GM12878 (cell line): ENCODE results near the gene GIGYF2. TPM values are rescaled to one million over a fixed set of nuclear protein-coding genes. Genes with fewer than 3 reads are reported as not detected.

ENCODE experiments used
- ATAC-seq: fragments of 200-7000 bp; cut with Tn5 transposase; 3 replicates; pipeline ENCODE4 v1.9.1; 2020; ENCODE audit warnings: mild to moderate bottlenecking, moderate library complexity
- BruUV-seq: library from RNA; stranded (reverse); fragments of 400-500 nt; replicated peaks from 2 replicates; lab custom pipeline; 2021; lab: Mats Ljungman, UMichigan
- CTCF ChIA-PET: fragments of 300-600 bp; sonication (Branson Sonifier 250); formaldehyde crosslinking; extraction: SDS; loops from one replicate; lab custom pipeline; 2021; ENCODE audit warnings: inconsistent platforms; lab: Yijun Ruan, JAX
- POLR2A ChIA-PET: fragments of 350-600 bp; formaldehyde crosslinking; extraction: SDS; loops from one replicate; lab custom pipeline; 2021; ENCODE audit warnings: inconsistent platforms; lab: Charles Lee
- RAD21 ChIA-PET: fragments of 300-600 bp; sonication (Branson Sonifier 250); formaldehyde crosslinking; loops from one replicate; lab custom pipeline; 2023; ENCODE audit warnings: antibody characterized with exemption; ENCODE audit not compliant: unreplicated experiment; lab: Charles Lee
- SMC1A ChIA-PET: fragments of 300-600 bp; sonication (Branson Sonifier 250); formaldehyde crosslinking; loops from one replicate; lab custom pipeline; 2023; ENCODE audit not compliant: unreplicated experiment, uncharacterized antibody; lab: Charles Lee
- DNase-seq: peaks from one replicate; pipeline ENCODE4 v3.0.0-alpha.2; 2011; ENCODE audit warnings: low read depth, low spot score
- FAIRE-seq: peaks from 3 replicates; lab custom pipeline; 2011; peaks lifted over from hg19 to GRCh38; lab: Jason Lieb, UNC
- H2AFZ ChIP-seq: 2 replicates; pipeline ENCODE4 v1.6.0; 2011; ENCODE audit warnings: low read depth, low read length, control low read depth; ENCODE audit not compliant: control insufficient read depth
- H3K27ac ChIP-seq: 2 replicates; pipeline ENCODE4 v1.5.1; 2011; ENCODE audit warnings: control low read depth; ENCODE audit not compliant: control insufficient read depth, insufficient read depth
- H3K27me3 ChIP-seq, 2 experiments: replicated peaks in 1 of 2; 2 replicates each; pipeline versions ENCODE4 v1.6.0 to v1.6.1; 2011; ENCODE audit warnings: low read length in 1 of 2; ENCODE audit not compliant: control insufficient read depth in 2 of 2, insufficient read depth in 2 of 2
- H3K36me3 ChIP-seq, 2 experiments: 2 replicates each; pipeline ENCODE4 v1.5.1; 2011; ENCODE audit warnings: low read length in 1 of 2; ENCODE audit not compliant: control insufficient read depth in 2 of 2, insufficient read depth in 2 of 2
- H3K4me1 ChIP-seq: 2 replicates; pipeline ENCODE4 v1.6.1; 2011; ENCODE audit warnings: mild to moderate bottlenecking, low read length, moderate library complexity, mixed read lengths; ENCODE audit not compliant: control insufficient read depth, insufficient read depth
- H3K4me2 ChIP-seq: 2 replicates; pipeline ENCODE4 v1.6.0; 2011; ENCODE audit warnings: control low read depth; ENCODE audit not compliant: control insufficient read depth, insufficient read depth
- H3K4me3 ChIP-seq: fragments of 200-600 bp; sonication (generic); 2 replicates; pipeline ENCODE4 v1.5.1; 2016
- H3K79me2 ChIP-seq: 2 replicates; pipeline ENCODE4 v1.6.0; 2011; ENCODE audit warnings: low read length; ENCODE audit not compliant: control insufficient read depth, insufficient read depth
- H3K9ac ChIP-seq: 2 replicates; pipeline ENCODE4 v1.8.0; 2011; ENCODE audit warnings: low read length, control low read depth, mixed read lengths; ENCODE audit not compliant: control insufficient read depth, insufficient read depth
- H3K9me3 ChIP-seq: replicated peaks from 3 replicates; pipeline ENCODE4 v1.5.1; 2011; ENCODE audit warnings: mild to moderate bottlenecking, low read length; ENCODE audit not compliant: control insufficient read depth, insufficient read depth
- H4K20me1 ChIP-seq: 2 replicates; pipeline ENCODE4 v1.6.0; 2011; ENCODE audit not compliant: control insufficient read depth, insufficient read depth
- MYB ChIP-seq: fragments of 150-350 bp; IDR thresholded peaks from 2 replicates; pipeline ENCODE4 v1.6.1; 2014; ENCODE audit warnings: mild to moderate bottlenecking, low read depth, low read length, borderline replicate concordance
- NFXL1 ChIP-seq: fragments of 450-650 bp; IDR thresholded peaks from 2 replicates; pipeline ENCODE4 v1.6.1; 2017; ENCODE audit warnings: antibody characterized with exemption, mild to moderate bottlenecking, borderline replicate concordance
- NFYA ChIP-seq: IDR thresholded peaks from 2 replicates; pipeline ENCODE4 v1.6.1; 2011; ENCODE audit warnings: low read depth, mild to moderate bottlenecking, low read length, improper control_type of control experiment, borderline replicate concordance
- NR2C2 ChIP-seq: IDR thresholded peaks from 2 replicates; pipeline ENCODE4 v1.6.1; 2011; ENCODE audit warnings: borderline replicate concordance, low read depth; ENCODE audit not compliant: control insufficient read depth, insufficient read length
- SMAD5 ChIP-seq: IDR thresholded peaks from 2 replicates; pipeline ENCODE4 v1.6.1; 2016; ENCODE audit warnings: antibody characterized with exemption, low read depth
- STAT1 ChIP-seq: fragments of 450-650 bp; conservative IDR thresholded peaks from 2 replicates; pipeline ENCODE4 v1.6.1; 2014; ENCODE audit warnings: antibody characterized with exemption, mild to moderate bottlenecking
- TAF1 ChIP-seq: IDR thresholded peaks from 2 replicates; pipeline ENCODE4 v1.6.1; 2011; ENCODE audit warnings: mild to moderate bottlenecking, low read depth, low read length, borderline replicate concordance
- ZNF24 ChIP-seq: fragments of 450-650 bp; IDR thresholded peaks from 2 replicates; pipeline ENCODE4 v1.6.1; 2017; ENCODE audit warnings: antibody characterized with exemption, mild to moderate bottlenecking
- ZNF274 ChIP-seq: IDR thresholded peaks from one replicate; pipeline ENCODE4 v1.8.0; 2011; ENCODE audit not compliant: insufficient read length, insufficient read depth
- WGBS: methylation state at CpG from one replicate; pipeline ENCODE4 v1.1.6; 2016; ENCODE audit warnings: low lambda C conversion rate; ENCODE audit not compliant: insufficient replicate concordance, insufficient coverage; ENCODE audit errors: missing lambda C conversion rate; 5-methylcytosine and 5-hydroxymethylcytosine counted together
- in situ Hi-C: fragments of 300-500 bp; cut with MboI; formaldehyde crosslinking; loops from 9 replicates; pipeline ENCODE4 v1.14.3; 2018; ENCODE audit warnings: mixed read lengths
- intact Hi-C: fragments of 100-400 bp; cut with micrococcal nuclease; formaldehyde crosslinking; loops from one replicate; pipeline ENCODE4 v1.14.2; 2022; ENCODE audit not compliant: unreplicated experiment
- polyA plus RNA-seq, 11 experiments: library from polyadenylated mRNA; depleted of rRNA in 4 of 11; unstranded in 6 of 11; stranded (reverse) in 5 of 11; fragments of >200 nt; fragmentation: Nextera tagmentation in 4 of 11; fragmentation: Illumina TruSeq in 1 of 11; extraction: Ambion mirVana in 4 of 11; extraction: Trizol in 1 of 11; gene quantifications; 1 replicate in 1 of 11; 2 replicates in 10 of 11; pipeline versions ENCODE4 v1.2.1 to v1.2.3, GENCODE V29; 2011 to 2016; ENCODE audit warnings: inconsistent platforms in 2 of 11, missing spikeins in 2 of 11, low read depth in 1 of 11
- total RNA-seq, 4 experiments: library from RNA; depleted of rRNA in 3 of 4; stranded (reverse); fragments of >200 nt in 3 of 4; fragmentation: Illumina TruSeq in 1 of 4; extraction: Trizol in 1 of 4; gene quantifications; 2 replicates each; pipeline versions ENCODE4 v1.2.1 to v1.2.3, GENCODE V29; 2013 to 2021
- TF ChIP-seq, protein P1 (sequence below): fragments of 150-350 bp; IDR thresholded peaks from 2 replicates; pipeline ENCODE4 v1.6.1; 2016; ENCODE audit warnings: low read depth, low read length
- TF ChIP-seq, protein P2 (sequence below): fragments of 450-650 bp; IDR thresholded peaks from 2 replicates; pipeline ENCODE4 v1.6.1; 2016; ENCODE audit warnings: mild to moderate bottlenecking

GIGYF2 gene
- total and polyA plus RNA-seq, 10 of the 15 experiments (the other 5 are each of a cell fraction or from before 2014, with no cell fraction given), result 12.2 to 47.2 (median 39.0) TPM

DNA sequence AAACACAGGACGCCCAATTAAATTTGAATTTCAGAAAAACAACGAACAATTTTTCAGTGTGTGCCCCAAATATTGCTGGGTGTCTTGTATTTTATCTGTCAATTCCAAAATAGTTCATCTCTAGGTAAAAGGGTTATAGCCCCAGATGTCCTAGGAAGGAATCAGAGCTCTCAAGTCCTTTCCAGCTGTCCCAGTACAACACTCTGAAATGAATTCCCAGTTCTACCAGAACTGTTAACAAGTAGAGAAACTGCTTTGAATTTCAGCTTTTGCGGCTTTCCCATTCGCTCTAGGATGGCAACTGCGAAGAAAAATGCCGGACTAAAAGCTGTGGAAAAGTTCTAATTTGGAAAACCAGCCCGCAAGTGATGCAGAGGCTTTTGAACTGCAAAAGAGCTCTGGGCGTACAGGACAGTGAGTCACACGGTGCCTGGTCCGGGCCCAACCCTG is 497 bp upstream of the GIGYF2 start:
- DNase-seq, result no peak
- CTCF ChIA-PET, result no interaction called here

More for the DNA sequence above, 497 bp upstream of the GIGYF2 start:
- TF ChIP-seq NFXL1 (no peak), NR2C2 (no peak), ZNF274 (no peak), STAT1 (no peak), SMAD5 (no peak), ZNF24 (no peak), NFYA (no peak), MYB (no peak), TAF1 (no peak)
- TF ChIP-seq, protein P1, sequence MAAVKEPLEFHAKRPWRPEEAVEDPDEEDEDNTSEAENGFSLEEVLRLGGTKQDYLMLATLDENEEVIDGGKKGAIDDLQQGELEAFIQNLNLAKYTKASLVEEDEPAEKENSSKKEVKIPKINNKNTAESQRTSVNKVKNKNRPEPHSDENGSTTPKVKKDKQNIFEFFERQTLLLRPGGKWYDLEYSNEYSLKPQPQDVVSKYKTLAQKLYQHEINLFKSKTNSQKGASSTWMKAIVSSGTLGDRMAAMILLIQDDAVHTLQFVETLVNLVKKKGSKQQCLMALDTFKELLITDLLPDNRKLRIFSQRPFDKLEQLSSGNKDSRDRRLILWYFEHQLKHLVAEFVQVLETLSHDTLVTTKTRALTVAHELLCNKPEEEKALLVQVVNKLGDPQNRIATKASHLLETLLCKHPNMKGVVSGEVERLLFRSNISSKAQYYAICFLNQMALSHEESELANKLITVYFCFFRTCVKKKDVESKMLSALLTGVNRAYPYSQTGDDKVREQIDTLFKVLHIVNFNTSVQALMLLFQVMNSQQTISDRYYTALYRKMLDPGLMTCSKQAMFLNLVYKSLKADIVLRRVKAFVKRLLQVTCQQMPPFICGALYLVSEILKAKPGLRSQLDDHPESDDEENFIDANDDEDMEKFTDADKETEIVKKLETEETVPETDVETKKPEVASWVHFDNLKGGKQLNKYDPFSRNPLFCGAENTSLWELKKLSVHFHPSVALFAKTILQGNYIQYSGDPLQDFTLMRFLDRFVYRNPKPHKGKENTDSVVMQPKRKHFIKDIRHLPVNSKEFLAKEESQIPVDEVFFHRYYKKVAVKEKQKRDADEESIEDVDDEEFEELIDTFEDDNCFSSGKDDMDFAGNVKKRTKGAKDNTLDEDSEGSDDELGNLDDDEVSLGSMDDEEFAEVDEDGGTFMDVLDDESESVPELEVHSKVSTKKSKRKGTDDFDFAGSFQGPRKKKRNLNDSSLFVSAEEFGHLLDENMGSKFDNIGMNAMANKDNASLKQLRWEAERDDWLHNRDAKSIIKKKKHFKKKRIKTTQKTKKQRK, result no peak
- TF ChIP-seq, protein P2, sequence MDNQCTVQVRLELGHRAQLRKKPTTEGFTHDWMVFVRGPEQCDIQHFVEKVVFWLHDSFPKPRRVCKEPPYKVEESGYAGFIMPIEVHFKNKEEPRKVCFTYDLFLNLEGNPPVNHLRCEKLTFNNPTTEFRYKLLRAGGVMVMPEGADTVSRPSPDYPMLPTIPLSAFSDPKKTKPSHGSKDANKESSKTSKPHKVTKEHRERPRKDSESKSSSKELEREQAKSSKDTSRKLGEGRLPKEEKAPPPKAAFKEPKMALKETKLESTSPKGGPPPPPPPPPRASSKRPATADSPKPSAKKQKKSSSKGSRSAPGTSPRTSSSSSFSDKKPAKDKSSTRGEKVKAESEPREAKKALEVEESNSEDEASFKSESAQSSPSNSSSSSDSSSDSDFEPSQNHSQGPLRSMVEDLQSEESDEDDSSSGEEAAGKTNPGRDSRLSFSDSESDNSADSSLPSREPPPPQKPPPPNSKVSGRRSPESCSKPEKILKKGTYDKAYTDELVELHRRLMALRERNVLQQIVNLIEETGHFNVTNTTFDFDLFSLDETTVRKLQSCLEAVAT, result no peak
- intact Hi-C loops, result no loop called here
- Histone ChIP-seq H3K4me3 (peak overlapping the region; percentile 50; the same call in 1 of the 2 replicates), H4K20me1 (no peaks in the 10 kb centered on the region), H3K9ac (0 out of 2 replicates have a peak overlapping the region, but pooled peaks have one; percentile 7), H3K4me2 (peak overlapping the region; percentile 77), H2AFZ (peak overlapping the region; percentile 94), H3K4me1 (peaks cover 4% of the 10 kb centered on the region; the same call in 1 of the 2 replicates), H3K27me3 (no peaks in the 10 kb centered on the region), H3K9me3 (no peaks in the 10 kb centered on the region), H3K27ac (no peak overlapping the region), H3K36me3 (no peaks in the 10 kb centered on the region), H3K79me2 (peaks cover 44% of the 10 kb centered on the region)
- FAIRE-seq, result no peak
- SMC1A ChIA-PET, result interaction anchor here (1.2 kb wide), 1 partner anchor 14 kb away, joined by 3 read pairs; no protein-coding TSS in a partner anchor
- no peak for ATAC-seq
- 55% methylated on average over 10 of the region's 10 CpGs for WGBS
- RAD21 ChIA-PET, result no interaction called here
- in situ Hi-C loops, result no loop called here
- POLR2A ChIA-PET, result no interaction called here
- BruUV-seq, result no TSS peak
